GM12872 (cell line): ENCODE measurements around the gene HNRNPA2B1.

ENCODE experiments used
- CTCF ChIP-seq: IDR thresholded peaks from 3 replicates; pipeline ENCODE4 v1.5.1; 2011; ENCODE audit warnings: low read depth, mild to moderate bottlenecking, low read length, moderate library complexity; ENCODE audit not compliant: insufficient read depth

Gene HNRNPA2B1

DNA sequence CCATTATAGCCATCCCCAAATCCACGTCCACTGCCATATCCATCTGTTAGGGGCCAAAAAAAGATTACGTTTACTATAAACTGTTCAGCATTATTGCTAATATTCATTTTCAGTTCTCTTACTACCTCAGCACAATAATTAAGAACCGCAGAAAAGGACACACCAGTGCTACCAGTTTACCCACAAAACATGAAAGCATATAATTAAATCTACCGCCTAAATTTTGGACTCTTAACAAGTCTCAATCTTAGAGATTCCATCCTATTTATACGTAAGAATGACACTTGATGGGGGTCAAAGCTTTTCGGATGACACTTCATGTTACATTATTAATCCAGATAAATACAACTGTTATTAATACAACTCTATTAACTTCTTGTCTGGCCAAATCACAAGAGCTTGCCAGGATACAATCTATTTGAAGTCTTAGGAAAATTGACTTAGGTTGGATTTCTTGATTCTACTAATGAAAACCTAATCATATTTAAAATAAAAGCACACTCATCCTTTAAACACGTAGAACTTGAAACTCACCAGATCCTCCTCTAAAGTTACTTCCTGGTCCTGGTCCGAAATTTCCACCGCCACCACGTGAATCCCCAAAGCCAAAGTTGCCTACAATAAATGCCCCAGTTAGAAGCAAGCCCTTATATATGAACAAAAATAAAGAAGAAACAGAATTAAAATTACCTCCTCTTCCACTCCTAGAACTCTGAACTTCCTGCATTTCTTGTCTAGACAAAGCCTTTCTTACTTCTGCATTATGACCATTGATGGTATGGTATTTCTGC, 4.5 kb downstream of the HNRNPA2B1 start:
- TF ChIP-seq CTCF, result no peak

- TF ChIP-seq CTCF, result no peak
Measured at GRCh38 chr7:26195182-26195581, 5.4 kb downstream of the HNRNPA2B1 start.

GRCh38 chr7:26193432-26194207, 6.9 kb downstream of the HNRNPA2B1 start:
- no peak for TF ChIP-seq CTCF

DNA sequence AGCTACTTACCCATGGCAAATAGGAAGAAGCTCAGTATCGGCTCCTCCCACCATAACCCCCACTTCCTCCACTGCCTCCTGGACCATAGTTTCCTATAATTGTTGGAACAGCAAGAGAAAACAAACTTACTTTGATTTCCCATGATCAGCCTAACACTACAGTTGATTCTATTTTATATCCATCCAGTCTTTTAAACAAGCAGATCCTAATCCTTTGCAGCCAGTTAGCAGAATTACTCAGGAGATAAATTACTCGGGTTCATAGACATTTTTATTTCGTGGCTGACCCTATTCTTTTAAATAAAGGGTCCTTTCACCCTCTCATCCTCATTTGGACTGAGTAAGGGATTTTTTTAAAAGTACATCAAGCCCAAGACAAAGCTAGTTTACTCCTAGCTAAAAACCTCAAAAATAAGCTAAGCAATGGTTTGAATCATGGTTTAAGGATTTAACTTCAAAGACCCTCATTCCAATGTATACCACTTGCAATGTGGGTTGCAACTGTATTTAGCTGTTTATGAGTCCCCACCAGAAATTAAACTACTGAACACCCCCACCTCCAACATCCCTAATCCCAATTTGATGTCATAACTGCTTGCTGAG, 8.0 kb downstream of the HNRNPA2B1 start:
- no peak for TF ChIP-seq CTCF

GRCh38 chr7:26191974-26192479, 8.5 kb downstream of the HNRNPA2B1 start:
- TF ChIP-seq CTCF, result no peak

- no peak for TF ChIP-seq CTCF
Measured at GRCh38 chr7:26191233-26191973, 9.1 kb downstream of the HNRNPA2B1 start.
